SW480 (cell line): ENCODE results near the gene COPS8.

Source experiments
- DNase-seq: peaks from one replicate; pipeline ENCODE4 v3.0.0-alpha.2; 2016; ENCODE audit warnings: low spot score

Gene COPS8

DNA sequence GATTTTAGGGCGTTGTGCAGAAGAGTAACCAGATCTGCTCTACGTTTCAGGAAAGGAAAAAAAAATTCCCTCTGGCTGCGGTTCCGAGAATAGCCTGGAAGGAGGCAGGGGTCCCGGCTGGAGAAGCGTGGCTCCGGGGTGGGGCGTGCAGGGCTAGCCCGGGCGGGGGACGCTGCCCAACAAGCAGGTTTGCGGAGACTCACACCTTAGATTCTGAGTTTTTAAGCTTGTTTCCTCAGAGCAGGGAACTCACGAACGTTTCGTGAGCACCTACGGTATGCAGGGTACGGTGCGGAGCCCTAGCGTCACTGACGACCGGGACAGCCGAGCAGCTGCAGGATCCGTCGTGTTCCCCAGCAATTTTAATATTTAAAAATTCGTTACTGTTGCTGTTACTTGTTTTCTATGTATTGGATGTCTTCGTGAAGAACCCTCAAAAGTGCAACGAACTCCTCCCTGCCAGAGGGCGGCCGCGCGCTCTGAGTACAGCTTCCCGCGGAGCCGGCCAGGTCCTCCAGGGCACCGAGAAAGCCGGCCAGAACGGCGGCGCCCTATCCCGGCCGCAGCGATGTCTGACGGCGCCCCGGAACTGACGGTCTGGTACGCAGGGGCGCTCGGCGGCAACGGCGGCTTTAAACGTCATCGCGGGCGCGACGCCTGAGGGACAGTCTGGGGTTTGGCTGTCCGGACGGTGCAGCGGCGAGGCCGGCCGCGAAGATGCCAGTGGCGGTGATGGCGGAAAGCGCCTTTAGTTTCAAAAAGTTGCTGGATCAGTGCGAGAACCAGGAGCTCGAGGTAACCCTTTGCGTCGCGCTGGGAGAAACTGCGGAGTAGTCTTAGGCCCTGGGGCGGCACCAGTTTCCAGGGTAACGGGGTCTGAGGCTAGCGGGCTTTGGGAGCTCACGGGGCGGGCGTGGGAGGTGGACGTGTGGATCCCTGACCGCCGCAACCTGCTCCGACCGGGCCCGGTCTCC lies at the start of gene COPS8:
Gene COPS8 (plus strand): TSS at position 642 of the 974 bp plus-strand sequence. CDS start 76 bp downstream, at position 718.
- DNase-seq = peak; percentile 90

DNA sequence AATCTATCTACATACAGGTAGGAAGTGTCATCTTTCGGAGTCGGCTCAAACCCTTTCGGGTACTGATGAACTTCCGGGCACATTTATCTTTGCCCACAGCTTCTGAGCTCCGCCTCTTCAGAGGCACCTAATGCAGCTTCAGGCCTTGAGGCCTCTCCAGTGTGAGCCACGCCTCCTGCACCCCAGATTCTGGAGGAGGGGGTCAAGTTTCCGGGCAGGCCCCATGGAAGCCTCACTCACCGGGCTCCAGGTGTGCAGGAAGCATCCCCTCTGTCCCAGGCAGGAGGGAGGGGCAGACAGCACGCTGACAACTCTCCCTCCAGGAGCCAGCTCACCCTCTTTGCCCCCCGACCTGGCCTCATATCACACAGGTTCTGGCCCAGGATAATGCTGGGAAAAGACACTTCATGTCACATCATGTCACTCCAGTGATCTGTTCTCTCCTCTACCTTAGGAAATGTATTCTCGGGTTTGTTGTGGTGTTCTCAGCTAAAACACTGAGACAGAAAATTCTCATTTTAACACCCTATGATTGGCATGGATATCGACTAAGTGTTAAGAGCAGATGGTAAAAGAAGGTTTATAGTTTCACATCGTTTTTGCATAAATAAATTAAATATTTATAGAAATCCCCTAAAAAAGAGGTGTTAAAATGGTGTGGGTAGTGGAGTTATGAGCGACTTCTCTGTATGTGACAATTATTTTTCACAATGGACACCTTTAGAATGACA lies 46.2 kb upstream of the COPS8 start:
- DNase-seq = no peak

DNA sequence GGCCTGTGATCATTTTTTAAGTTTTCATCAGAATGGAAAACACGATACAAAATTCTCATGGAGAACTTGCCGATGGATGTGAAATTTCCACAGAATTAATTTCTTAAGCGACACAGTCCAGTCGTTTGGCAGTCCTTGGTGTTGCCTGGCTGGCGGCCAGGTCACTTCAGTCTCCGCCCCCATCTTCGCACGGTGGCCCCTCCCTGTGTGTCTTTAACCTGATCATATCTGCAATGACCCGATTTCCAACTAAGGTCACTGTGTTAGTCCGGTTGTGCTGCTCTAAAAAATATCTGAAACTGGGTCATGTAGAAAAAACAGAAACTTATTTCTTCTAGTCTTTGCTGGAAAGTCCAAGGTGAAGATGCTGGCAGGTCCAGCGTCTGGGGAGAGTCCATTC lies 44.5 kb upstream of the COPS8 start:
- DNase-seq = no peak

DNA sequence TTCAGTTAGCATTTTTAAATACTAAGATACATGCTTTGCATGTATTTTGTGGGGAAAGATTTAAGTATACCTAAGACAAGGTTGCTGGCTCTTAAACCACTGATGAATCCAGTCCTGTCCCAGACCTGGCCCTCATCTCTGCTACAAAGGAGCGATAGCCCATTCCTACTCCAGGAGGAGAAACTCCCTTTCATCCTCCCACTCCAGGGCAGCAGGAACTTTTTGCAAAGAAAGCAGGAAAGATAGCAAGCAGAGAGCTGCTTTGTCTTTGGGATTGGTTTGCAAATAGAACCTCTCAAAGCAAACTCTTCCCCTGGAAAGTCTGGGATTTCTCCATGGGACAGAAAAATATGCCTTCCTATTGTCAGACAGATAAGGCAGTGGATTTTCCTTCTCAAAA lies 43.6 kb upstream of the COPS8 start:
- no peak for DNase-seq

DNA sequence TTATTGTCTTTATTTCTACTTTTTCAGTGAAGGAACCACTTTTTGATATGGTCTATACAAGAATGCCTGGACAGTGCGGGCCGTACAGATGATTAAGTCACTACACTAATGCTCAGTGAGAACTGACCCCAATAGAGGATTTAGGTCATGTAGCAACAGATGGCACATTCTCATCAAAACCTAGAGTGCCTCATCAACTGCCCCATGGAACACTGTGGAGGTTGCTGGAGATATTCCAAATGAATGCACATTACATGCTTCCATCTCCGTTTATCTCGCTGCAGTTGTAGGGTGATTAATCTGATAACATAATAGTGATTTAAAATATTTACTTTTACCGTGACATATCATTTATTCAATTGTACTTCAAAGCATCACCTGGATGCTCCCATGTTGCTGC lies 41.8 kb upstream of the COPS8 start:
- DNase-seq = no peak

DNA sequence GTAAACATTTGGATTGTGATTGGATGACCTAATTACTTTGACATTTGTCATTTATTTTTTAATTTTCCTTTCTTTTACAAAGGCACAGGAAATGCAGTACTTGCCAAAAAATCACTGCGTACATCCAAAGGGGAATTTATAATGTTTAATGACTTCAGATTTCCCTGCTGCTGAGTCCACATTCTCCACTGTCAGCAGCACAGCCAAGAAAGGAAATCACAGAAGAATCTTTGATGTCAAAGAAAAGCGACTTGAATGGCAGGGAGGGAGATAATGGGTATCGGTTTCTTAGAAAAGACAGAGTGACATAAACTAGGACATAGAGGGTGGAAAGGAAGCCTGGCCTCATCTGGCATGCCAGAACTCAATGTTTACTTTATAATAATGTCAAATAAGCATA lies 41.4 kb upstream of the COPS8 start:
- no peak for DNase-seq

DNA sequence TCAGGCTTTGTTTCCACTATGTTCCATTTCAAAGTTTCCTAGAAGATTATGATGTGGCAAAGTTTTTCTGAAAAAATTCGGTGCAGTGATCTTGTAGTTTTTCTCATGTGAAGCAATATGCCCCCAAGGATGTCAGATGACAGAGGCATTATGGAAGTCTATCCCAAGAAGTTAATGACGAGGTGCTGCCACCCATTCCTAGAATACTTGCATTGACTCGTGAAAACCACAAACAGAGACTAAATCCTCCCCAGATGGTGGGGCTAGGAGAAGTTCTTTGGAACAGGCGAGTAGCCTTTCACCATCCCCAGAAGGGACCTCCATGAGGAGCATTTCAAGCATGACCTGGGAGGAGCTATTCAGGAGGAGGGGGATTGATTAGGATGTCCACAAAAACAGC lies 40.2 kb upstream of the COPS8 start:
- DNase-seq = no peak

DNA sequence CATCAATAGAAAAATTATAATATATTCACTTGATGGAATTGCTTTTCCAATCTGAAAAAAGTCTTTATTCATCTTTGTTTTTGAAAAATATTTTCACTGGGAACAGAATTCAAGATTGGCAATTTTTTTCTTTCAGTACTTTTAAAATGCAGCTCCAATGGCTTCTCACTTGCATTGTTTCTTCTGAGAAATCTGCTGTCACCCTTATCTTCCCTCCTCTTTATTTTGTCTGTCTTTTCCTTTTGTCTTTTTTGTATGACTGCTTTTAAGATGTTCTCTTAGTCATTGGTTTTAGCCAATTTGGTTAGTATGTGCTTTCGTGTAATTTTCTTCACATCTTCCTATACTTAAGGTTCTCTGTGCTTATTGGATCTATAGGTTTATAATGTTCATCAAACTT lies 37.1 kb upstream of the COPS8 start:
- no peak for DNase-seq

DNA sequence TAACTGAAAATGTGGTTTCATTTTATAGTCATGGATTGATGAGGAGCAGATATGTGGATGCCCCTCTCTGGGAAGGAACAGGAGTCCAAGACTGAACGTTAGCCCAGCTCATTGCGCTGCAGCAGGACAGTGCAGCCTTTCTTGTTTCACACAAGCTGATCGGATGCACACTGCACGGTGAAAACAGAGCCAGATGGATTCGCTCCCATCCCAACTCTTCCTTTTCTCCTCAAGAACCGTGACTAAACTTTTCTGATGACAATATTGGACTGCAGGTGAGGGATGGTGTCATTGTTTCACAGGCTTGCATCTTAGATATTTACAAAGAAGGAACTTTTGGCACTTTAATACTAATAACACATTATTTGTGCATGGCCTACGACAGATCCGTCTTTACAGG lies 33.8 kb upstream of the COPS8 start:
- no peak for DNase-seq

DNA sequence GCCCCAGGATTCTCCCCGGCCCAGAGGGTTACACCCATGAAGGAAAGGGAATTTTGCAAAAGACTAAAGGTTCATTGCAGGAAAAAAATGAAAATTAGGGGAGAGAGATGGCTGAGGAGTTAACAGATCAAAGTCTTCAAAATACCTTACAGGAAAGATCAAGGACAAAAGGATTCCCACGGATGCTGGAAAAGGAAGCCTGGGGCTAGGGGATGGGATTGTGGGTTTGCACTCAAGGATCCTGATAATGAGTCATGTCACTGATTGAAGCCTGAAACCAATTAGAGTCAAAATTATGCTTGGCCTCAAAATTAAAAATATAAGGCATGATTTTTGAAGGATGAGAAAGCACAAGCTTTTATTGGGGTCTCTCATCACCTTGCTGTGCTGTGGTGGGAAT lies 32.6 kb upstream of the COPS8 start:
- DNase-seq = no peak

DNA sequence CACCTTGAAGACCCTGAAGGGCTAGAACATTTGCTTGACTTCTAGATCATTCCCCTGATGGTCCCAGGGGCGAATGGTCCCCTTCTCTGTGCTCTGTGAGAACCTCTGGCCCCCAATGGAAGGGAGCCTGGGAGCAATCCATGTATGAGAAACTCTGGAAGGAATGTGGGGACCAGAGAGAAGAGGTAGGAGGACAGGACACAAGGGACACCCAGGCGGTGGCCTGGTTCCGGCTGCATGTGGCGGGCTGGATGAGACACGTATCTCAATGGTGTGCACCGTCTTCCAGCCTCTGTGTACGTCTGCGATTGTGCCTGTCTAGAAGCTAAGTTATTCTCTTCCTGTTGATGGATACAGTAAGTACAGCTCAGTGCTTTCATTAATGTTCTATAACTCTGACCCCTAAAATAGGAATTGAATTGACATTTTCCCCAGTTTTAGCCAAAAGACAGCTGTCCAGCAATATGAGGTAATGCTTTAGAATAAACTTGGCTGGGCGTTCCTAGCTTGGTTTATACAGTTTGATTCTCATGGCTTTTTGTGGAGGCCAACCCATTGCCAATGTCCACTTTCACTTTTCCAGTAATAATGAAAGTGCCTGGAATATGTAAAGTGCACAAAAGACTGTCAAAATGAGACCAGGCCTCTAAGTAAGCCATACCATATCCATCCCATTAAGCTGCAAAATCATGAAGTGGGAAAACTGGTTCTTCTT lies 30.1 kb upstream of the COPS8 start:
- DNase-seq = no peak

DNA sequence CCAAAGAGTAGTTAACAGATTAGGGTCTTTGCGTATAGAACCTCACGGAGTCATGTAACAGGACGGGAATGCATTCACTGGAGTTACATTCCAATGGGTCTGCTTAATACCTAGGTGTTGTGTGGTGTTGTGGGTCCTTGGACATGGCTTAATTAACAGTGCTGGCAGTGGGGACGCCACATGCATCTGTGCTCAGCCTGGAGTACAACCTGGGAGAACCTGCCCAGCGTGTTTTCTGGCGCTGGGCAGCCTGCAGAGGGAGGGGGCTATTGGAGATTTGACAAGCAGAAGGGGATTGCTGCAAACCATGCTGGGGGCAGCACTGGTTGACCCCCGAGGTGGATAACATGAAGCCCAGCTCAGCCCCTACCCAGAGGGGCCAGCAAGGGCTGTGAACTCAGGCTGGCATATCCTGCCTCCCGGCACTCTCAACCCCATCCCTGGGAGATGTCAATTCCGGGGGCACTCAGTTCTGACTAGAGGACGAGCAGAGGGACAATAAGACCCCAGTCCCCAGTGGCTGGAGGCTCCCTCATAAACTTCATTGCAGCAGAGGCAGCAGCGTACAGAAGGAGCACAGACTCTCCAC lies 29.3 kb upstream of the COPS8 start:
- no peak for DNase-seq

DNA sequence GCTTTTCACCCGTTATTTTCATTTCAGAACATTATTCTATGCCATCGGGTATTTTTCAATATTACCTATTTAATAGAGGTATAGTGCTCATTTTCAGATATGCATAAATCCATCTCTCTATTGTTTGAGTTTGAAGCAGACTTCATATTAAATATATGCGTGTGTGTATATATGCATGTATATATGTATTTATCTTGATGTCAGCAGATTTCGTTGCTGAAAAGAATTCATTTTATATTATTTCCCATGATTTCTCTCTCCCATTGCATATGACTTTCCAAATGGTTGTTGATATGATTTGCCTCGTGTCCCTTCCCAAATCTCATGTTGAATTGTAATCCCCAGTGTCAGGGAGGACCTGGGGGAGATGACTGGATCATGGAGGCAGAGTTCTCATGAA lies 28.6 kb upstream of the COPS8 start:
- no peak for DNase-seq

DNA sequence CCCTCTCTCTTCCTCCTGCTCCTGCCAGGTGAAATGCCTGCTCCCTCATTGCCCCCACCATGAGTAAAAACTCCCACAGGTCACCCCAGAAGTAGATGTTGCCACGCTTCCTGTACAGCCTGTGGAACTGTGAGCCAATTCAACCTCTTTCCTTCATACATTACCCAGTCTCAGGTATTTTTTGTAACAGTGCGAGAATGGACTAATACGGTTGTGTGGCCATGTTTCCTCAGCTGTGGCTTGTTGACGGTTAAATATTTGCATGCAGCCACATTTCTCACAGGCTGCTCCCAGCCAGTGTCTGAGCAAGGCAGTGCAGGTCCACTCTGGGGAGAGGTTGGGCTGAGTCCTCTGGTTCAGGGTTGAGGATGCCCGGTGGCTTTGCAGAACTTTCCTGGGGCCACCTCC lies 27.8 kb upstream of the COPS8 start:
- DNase-seq = no peak

DNA sequence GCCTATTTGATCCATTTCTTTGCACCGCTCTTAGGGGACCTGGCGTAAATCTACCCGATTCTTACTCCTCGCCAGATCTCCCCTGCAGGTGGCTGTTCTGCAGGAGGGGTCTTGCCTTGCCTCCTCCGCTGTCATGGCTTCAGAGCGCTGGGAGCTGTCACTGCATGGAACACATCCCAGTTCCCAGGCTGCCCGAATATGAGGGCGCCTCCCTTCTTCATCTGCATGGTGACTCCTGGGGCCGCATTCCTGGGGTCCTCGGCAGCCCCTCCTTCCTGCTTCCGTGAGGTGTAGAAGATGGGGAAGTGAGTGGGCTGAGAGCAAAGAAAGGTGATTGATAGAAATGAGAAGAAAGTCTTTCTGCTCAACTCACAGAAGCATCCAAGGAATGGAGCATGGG lies 27.3 kb upstream of the COPS8 start:
- DNase-seq = no peak

DNA sequence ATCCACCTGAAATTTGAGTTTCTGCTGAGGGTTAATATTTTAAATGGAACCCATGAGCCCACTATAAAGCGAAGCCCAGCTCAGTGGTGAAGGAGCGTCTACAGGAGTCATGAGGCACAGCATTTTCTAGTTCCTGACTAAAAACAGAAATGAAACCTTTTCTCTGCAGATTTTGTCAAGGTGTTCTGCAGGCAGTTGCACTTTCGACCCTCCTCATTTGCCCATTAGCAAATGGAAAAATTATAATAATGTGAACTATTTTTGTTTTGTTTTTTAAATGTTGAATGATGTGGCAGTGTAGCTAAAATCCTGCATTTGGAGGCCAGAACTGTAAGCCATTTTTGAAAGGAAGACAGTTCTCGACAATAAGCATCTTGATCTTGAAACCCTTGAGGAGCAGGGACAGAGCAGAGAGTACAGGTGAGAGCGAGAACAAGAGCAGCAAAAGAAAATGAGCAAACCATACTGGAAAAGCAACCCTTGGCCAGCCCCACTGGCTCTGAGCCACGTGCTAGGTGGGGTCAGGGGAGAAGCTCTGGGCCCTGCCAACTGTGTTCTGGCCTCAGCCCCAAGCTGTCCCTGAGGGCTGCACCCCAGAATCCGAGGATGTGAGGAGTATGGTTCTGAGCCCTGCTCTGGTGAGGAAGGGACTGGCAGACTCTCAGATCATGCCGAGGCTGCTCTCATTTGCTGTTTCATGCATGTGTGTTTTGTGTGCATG lies 26.4 kb upstream of the COPS8 start:
- no peak for DNase-seq

DNA sequence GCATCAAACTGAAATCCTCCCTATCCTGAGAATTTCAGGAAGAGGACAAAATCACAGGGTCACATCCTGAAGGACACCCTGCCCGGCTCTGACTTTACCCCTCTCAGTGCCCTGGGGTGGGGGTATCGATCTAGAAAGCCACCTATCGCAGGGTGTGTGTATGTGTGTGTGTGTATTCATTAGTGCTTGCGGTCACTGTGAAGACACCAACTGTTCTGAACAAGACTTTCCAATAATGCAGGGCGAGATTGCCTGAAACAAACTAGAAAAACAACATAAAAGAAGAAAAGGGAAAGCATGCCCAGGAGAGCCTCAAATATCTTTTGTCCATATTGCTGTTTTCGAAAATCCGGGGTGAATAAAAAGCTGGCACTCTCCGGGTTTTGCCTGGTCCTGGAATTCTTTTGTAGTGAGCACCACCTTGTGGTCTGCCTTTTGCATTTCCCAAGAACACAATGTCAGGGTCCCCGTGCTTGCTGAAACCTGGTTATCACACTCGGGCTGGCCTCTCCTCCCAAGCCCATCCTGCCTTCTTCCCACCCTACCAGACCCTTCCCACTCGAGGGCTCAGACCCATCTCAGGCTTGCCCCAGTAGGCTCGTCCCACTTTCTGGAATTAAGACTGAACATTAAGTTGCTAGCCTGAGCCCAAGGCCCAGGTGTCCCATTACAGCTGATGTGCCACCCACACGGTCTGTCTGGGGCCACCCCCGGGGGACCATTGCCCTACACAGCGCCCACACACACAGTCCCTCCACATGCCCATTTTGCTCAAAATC lies 25.0 kb upstream of the COPS8 start:
- peak; percentile 54 for DNase-seq

DNA sequence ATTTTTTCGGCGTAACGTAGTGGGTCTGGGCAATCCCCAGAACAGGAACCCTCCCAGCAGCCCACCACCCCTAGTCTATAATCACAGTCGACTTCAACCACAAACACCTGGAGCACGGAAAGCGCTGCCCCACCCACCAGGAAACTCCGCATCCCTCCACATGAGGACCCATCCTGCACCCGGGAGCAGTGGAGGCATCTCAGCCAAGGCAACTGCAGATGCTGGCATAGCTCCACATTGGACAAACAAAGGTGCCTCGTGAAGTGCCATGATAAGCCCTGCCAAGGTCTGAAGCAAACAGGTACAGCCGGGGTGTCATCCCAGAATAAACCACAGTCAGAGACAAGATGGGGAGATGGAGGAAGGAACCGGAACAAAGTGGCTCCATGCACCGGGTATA lies 24.3 kb upstream of the COPS8 start:
- no peak for DNase-seq

DNA sequence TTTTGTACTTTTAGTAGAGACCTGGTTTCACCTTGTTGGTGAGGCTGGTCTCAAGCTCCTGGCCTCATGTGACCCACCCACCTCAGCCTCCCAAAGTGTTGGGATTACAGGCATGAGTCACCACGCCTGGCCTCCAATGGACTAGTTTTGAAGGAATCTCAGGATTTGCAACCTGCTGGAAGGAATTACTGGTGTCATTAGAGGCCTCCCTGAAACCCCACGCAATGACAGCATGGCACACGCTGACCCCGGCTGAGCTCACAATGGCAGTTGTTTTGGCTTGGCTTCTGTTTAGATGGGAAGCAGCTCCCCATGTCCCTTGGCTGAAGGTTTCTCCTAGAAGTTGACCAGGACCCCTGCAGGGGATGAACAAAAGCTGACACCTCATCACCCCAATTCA lies 23.1 kb upstream of the COPS8 start:
- no peak for DNase-seq

DNA sequence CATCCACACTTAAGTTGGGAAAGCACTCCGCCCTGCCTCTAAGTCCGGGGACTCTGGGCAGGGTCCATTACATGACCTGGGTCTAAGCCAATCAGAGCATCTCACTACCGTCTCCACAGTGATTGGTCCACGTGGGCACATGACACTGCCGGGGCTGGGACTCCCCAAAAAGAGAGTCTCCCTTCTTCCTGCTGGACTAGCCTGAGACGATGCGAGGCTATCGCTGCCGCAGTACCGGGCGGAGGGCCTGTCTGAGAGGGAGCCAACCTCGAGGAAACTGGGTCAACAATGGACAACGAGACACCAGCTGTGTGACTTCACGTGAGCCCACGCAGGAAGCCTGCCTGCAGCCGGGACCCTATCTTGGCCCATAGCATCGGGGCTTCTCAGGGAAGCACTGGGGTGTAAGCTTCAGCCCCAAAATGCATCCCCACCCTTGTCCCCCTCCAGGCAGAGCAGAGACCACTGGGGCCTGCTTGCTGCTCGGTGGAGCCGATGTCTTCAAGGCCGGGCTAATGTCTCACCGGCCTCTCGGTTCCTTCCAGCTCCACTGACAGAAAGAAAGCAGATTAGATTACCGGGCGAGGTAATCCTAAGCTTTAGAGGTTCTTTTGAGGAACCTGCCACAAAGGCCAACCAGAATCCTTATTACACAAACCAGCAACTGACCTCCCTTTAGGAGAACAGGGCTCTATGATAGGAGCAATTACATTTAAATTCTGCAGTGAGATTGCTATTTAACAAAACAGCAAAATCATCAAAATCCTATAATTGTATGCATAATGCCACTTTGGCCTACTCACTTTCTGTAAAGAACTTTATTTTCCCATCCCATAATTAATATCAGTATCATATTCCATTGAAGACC lies 21.3 kb upstream of the COPS8 start:
- DNase-seq = no peak
